ENCODE measurements around the gene SIGLEC11. TPM values are rescaled to one million over a fixed set of nuclear protein-coding genes. Genes with fewer than 3 reads are reported as not detected.
"Not testable (repeated sequence)": the region's sequence is repeated elsewhere in the genome, so short reads cannot be mapped to it uniquely, and the experiment has no call there.

SIGLEC11 gene
- total RNA-seq, 1 donor from 2014 or later: not detected

- Mint-ChIP-seq H3K4me3 (ENCODE audit: unreplicated experiment) (no peak overlapping the region), H3K4me1 (ENCODE audit: unreplicated experiment) (no peaks in the 10 kb centered on the region), H3K27me3 (ENCODE audit: unreplicated experiment) (peaks cover 4% of the 10 kb centered on the region), H3K36me3 (ENCODE audit: low read depth, unreplicated experiment) (peaks cover 5% of the 10 kb centered on the region), H3K27ac (ENCODE audit: unreplicated experiment) (no peak overlapping the region), H3K9me3 (ENCODE audit: unreplicated experiment) (no peaks in the 10 kb centered on the region)
- no peak for TF ChIP-seq CTCF (IDR thresholded peaks at IDR 0.05; ENCODE audit: unreplicated experiment)
- no peak for DNase-seq (ENCODE audit: low spot score)
Measured at GRCh38 chr19:49975051-49975450, 14.1 kb upstream of the SIGLEC11 start.

- no peaks in the 10 kb centered on the region for H3K9me3 Mint-ChIP-seq (ENCODE audit: unreplicated experiment)
- no peak for DNase-seq (ENCODE audit: low spot score)
- TF ChIP-seq CTCF (IDR thresholded peaks at IDR 0.05; ENCODE audit: unreplicated experiment): no peak
- no peaks in the 10 kb centered on the region for H3K4me1 Mint-ChIP-seq (ENCODE audit: unreplicated experiment)
- H3K36me3 Mint-ChIP-seq (ENCODE audit: low read depth, unreplicated experiment): peaks cover 5% of the 10 kb centered on the region
- H3K27ac Mint-ChIP-seq (ENCODE audit: unreplicated experiment): no peak overlapping the region
- H3K27me3 Mint-ChIP-seq (ENCODE audit: unreplicated experiment): peaks cover 5% of the 10 kb centered on the region
- H3K4me3 Mint-ChIP-seq (ENCODE audit: unreplicated experiment): no peak overlapping the region
Measured at GRCh38 chr19:49973987-49974386, 13.0 kb upstream of the SIGLEC11 start.

GRCh38 chr19:49972841-49973240, 11.9 kb upstream of the SIGLEC11 start:
- peaks cover 8% of the 10 kb centered on the region for H3K27me3 Mint-ChIP-seq (ENCODE audit: unreplicated experiment)
- TF ChIP-seq CTCF (IDR thresholded peaks at IDR 0.05; ENCODE audit: unreplicated experiment): no peak
- no peaks in the 10 kb centered on the region for H3K4me1 Mint-ChIP-seq (ENCODE audit: unreplicated experiment)
- peaks cover 5% of the 10 kb centered on the region for H3K36me3 Mint-ChIP-seq (ENCODE audit: low read depth, unreplicated experiment)
- no peak overlapping the region for H3K4me3 Mint-ChIP-seq (ENCODE audit: unreplicated experiment)
- no peaks in the 10 kb centered on the region for H3K9me3 Mint-ChIP-seq (ENCODE audit: unreplicated experiment)
- no peak for DNase-seq (ENCODE audit: low spot score)
- H3K27ac Mint-ChIP-seq (ENCODE audit: unreplicated experiment): no peak overlapping the region

DNA sequence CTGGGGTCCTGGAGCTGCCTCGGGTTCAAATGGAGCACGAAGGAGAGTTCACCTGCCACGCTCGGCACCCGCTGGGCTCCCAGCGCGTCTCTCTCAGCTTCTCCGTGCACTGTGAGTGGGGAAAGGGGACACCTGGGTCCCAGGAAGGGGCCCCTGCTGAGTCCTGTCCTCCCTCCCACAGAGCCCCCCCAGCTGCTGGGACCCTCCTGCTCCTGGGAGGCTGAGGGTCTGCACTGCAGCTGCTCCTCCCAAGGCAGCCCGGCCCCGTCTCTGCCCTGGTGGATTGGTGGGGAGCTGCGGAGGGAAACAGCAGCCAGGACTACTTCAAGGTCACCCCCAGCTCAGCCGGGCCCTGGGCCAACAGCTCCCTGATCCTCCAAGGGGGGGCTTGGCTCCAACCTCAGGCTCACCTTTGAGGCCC, 11.0 kb upstream of the SIGLEC11 start:
- peaks cover 8% of the 10 kb centered on the region for H3K27me3 Mint-ChIP-seq (ENCODE audit: unreplicated experiment)

DNA sequence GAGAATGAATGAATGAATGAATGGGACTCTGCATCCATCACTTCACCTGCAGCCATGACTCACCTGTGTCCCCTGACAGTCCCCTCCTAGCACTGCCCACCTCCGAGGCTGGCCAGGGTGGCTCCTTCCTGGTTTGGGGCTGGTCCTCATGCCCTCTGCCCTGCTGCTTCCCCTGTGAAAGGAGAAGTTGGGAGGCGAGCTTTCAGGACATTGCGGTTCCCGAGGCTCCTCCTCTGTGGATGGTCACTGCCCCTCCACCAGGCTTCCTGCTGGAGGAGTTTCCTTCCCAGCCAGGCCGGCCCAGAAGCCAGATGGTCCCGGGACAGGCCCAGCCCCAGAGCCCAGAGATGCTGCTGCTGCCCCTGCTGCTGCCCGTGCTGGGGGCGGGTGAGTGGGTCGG, 8.4 kb upstream of the SIGLEC11 start:
- H3K27ac Mint-ChIP-seq (ENCODE audit: unreplicated experiment); H3K36me3 Mint-ChIP-seq (ENCODE audit: low read depth, unreplicated experiment); H3K9me3 Mint-ChIP-seq (ENCODE audit: unreplicated experiment); H3K4me3 Mint-ChIP-seq (ENCODE audit: unreplicated experiment); DNase-seq (ENCODE audit: low spot score); H3K4me1 Mint-ChIP-seq (ENCODE audit: unreplicated experiment): not testable (repeated sequence)
- H3K27me3 Mint-ChIP-seq (ENCODE audit: unreplicated experiment): peaks cover 11% of the 10 kb centered on the region

More for the DNA sequence above, 11.0 kb upstream of the SIGLEC11 start:
- Mint-ChIP-seq H3K9me3 (ENCODE audit: unreplicated experiment) (no peaks in the 10 kb centered on the region), H3K27ac (ENCODE audit: unreplicated experiment) (no peak overlapping the region), H3K4me1 (ENCODE audit: unreplicated experiment) (no peaks in the 10 kb centered on the region), H3K36me3 (ENCODE audit: low read depth, unreplicated experiment) (peaks cover 5% of the 10 kb centered on the region), H3K4me3 (ENCODE audit: unreplicated experiment) (no peak overlapping the region)
- no peak for DNase-seq (ENCODE audit: low spot score)
- TF ChIP-seq CTCF (IDR thresholded peaks at IDR 0.05; ENCODE audit: unreplicated experiment): no peak

Measured in endothelial cell (in vitro differentiated cells).